GM12878 (cell line): ENCODE results near the gene TOP1. TPM values are rescaled to one million over a fixed set of nuclear protein-coding genes. Genes with fewer than 3 reads are reported as not detected.
A peak's percentile ranks its signal among the peaks of the same experiment; 100 is the strongest.

Source experiments
- ATAC-seq: fragments of 200-7000 bp; cut with Tn5 transposase; 3 replicates; pipeline ENCODE4 v1.9.1; 2020; ENCODE audit warnings: mild to moderate bottlenecking, moderate library complexity
- BruUV-seq: library from RNA; stranded (reverse); fragments of 400-500 nt; replicated peaks from 2 replicates; lab custom pipeline; 2021; lab: Mats Ljungman, UMichigan
- CTCF ChIA-PET: fragments of 300-600 bp; sonication (Branson Sonifier 250); formaldehyde crosslinking; extraction: SDS; loops from one replicate; lab custom pipeline; 2021; ENCODE audit warnings: inconsistent platforms; lab: Yijun Ruan, JAX
- POLR2A ChIA-PET: fragments of 350-600 bp; formaldehyde crosslinking; extraction: SDS; loops from one replicate; lab custom pipeline; 2021; ENCODE audit warnings: inconsistent platforms; lab: Charles Lee
- RAD21 ChIA-PET: fragments of 300-600 bp; sonication (Branson Sonifier 250); formaldehyde crosslinking; loops from one replicate; lab custom pipeline; 2023; ENCODE audit warnings: antibody characterized with exemption; ENCODE audit not compliant: unreplicated experiment; lab: Charles Lee
- SMC1A ChIA-PET: fragments of 300-600 bp; sonication (Branson Sonifier 250); formaldehyde crosslinking; loops from one replicate; lab custom pipeline; 2023; ENCODE audit not compliant: unreplicated experiment, uncharacterized antibody; lab: Charles Lee
- DNase-seq: peaks from one replicate; pipeline ENCODE4 v3.0.0-alpha.2; 2011; ENCODE audit warnings: low read depth, low spot score
- FAIRE-seq: peaks from 3 replicates; lab custom pipeline; 2011; peaks lifted over from hg19 to GRCh38; lab: Jason Lieb, UNC
- H2AFZ ChIP-seq: 2 replicates; pipeline ENCODE4 v1.6.0; 2011; ENCODE audit warnings: low read depth, low read length, control low read depth; ENCODE audit not compliant: control insufficient read depth
- H3K27ac ChIP-seq: 2 replicates; pipeline ENCODE4 v1.5.1; 2011; ENCODE audit warnings: control low read depth; ENCODE audit not compliant: control insufficient read depth, insufficient read depth
- H3K27me3 ChIP-seq, 2 experiments: replicated peaks in 1 of 2; 2 replicates each; pipeline versions ENCODE4 v1.6.0 to v1.6.1; 2011; ENCODE audit warnings: low read length in 1 of 2; ENCODE audit not compliant: control insufficient read depth in 2 of 2, insufficient read depth in 2 of 2
- H3K36me3 ChIP-seq, 2 experiments: 2 replicates each; pipeline ENCODE4 v1.5.1; 2011; ENCODE audit warnings: low read length in 1 of 2; ENCODE audit not compliant: control insufficient read depth in 2 of 2, insufficient read depth in 2 of 2
- H3K4me1 ChIP-seq: 2 replicates; pipeline ENCODE4 v1.6.1; 2011; ENCODE audit warnings: mild to moderate bottlenecking, low read length, moderate library complexity, mixed read lengths; ENCODE audit not compliant: control insufficient read depth, insufficient read depth
- H3K4me2 ChIP-seq: 2 replicates; pipeline ENCODE4 v1.6.0; 2011; ENCODE audit warnings: control low read depth; ENCODE audit not compliant: control insufficient read depth, insufficient read depth
- H3K4me3 ChIP-seq: fragments of 200-600 bp; sonication (generic); 2 replicates; pipeline ENCODE4 v1.5.1; 2016
- H3K79me2 ChIP-seq: 2 replicates; pipeline ENCODE4 v1.6.0; 2011; ENCODE audit warnings: low read length; ENCODE audit not compliant: control insufficient read depth, insufficient read depth
- H3K9ac ChIP-seq: 2 replicates; pipeline ENCODE4 v1.8.0; 2011; ENCODE audit warnings: low read length, control low read depth, mixed read lengths; ENCODE audit not compliant: control insufficient read depth, insufficient read depth
- H3K9me3 ChIP-seq: replicated peaks from 3 replicates; pipeline ENCODE4 v1.5.1; 2011; ENCODE audit warnings: mild to moderate bottlenecking, low read length; ENCODE audit not compliant: control insufficient read depth, insufficient read depth
- H4K20me1 ChIP-seq: 2 replicates; pipeline ENCODE4 v1.6.0; 2011; ENCODE audit not compliant: control insufficient read depth, insufficient read depth
- ASH2L ChIP-seq: fragments of 300-600, 200-600 bp; sonication (generic); IDR thresholded peaks from 2 replicates; pipeline ENCODE4 v1.6.1; 2017; ENCODE audit warnings: low read depth, mild to moderate bottlenecking, borderline replicate concordance
- CREB1 ChIP-seq: IDR thresholded peaks from 2 replicates; pipeline ENCODE4 v1.6.1; 2012; ENCODE audit warnings: low read depth, mild to moderate bottlenecking, inconsistent platforms
- CREM ChIP-seq: IDR thresholded peaks from 2 replicates; pipeline ENCODE4 v1.6.1; 2014; ENCODE audit warnings: antibody characterized with exemption, low read depth
- GABPA ChIP-seq: IDR thresholded peaks from 2 replicates; pipeline ENCODE4 v1.6.1; 2014; ENCODE audit warnings: antibody characterized with exemption, low read depth, mild to moderate bottlenecking, inconsistent platforms
- HDGF ChIP-seq: fragments of 450-650 bp; IDR thresholded peaks from 2 replicates; pipeline ENCODE4 v1.6.1; 2016; ENCODE audit warnings: antibody characterized with exemption
- JUNB ChIP-seq: IDR thresholded peaks from 2 replicates; pipeline ENCODE4 v1.6.1; 2016; ENCODE audit warnings: antibody characterized with exemption, mild to moderate bottlenecking
- KLF5 ChIP-seq: fragments of 450-650 bp; IDR thresholded peaks from 2 replicates; pipeline ENCODE4 v1.6.1; 2014; ENCODE audit warnings: mild to moderate bottlenecking; ENCODE audit not compliant: partially characterized antibody
- MTA2 ChIP-seq: fragments of 450-650 bp; IDR thresholded peaks from 2 replicates; pipeline ENCODE4 v1.6.1; 2016; ENCODE audit warnings: low read depth, mild to moderate bottlenecking, moderate library complexity
- RAD21 ChIP-seq: IDR thresholded peaks from 2 replicates; pipeline ENCODE4 v1.6.1; 2011; ENCODE audit warnings: mild to moderate bottlenecking, low read depth, low read length, moderate library complexity; ENCODE audit not compliant: insufficient read depth
- RAD51 ChIP-seq: fragments of 450-650 bp; IDR thresholded peaks from 2 replicates; pipeline ENCODE4 v1.6.1; 2016; ENCODE audit warnings: moderate library complexity, mild to moderate bottlenecking, inconsistent platforms
- TBL1XR1 ChIP-seq: IDR thresholded peaks from 2 replicates; pipeline ENCODE4 v1.6.1; 2012; ENCODE audit warnings: low read depth, low read length, improper control_type of control experiment
- ZNF622 ChIP-seq: fragments of 450-650 bp; IDR thresholded peaks from 2 replicates; pipeline ENCODE4 v1.6.1; 2017; ENCODE audit warnings: mild to moderate bottlenecking, inconsistent platforms
- WGBS: methylation state at CpG from one replicate; pipeline ENCODE4 v1.1.6; 2016; ENCODE audit warnings: low lambda C conversion rate; ENCODE audit not compliant: insufficient replicate concordance, insufficient coverage; ENCODE audit errors: missing lambda C conversion rate; 5-methylcytosine and 5-hydroxymethylcytosine counted together
- in situ Hi-C: fragments of 300-500 bp; cut with MboI; formaldehyde crosslinking; loops from 9 replicates; pipeline ENCODE4 v1.14.3; 2018; ENCODE audit warnings: mixed read lengths
- intact Hi-C: fragments of 100-400 bp; cut with micrococcal nuclease; formaldehyde crosslinking; loops from one replicate; pipeline ENCODE4 v1.14.2; 2022; ENCODE audit not compliant: unreplicated experiment
- polyA plus RNA-seq, 11 experiments: library from polyadenylated mRNA; depleted of rRNA in 4 of 11; unstranded in 6 of 11; stranded (reverse) in 5 of 11; fragments of >200 nt; fragmentation: Nextera tagmentation in 4 of 11; fragmentation: Illumina TruSeq in 1 of 11; extraction: Ambion mirVana in 4 of 11; extraction: Trizol in 1 of 11; gene quantifications; 1 replicate in 1 of 11; 2 replicates in 10 of 11; pipeline versions ENCODE4 v1.2.1 to v1.2.3, GENCODE V29; 2011 to 2016; ENCODE audit warnings: inconsistent platforms in 2 of 11, missing spikeins in 2 of 11, low read depth in 1 of 11
- total RNA-seq, 4 experiments: library from RNA; depleted of rRNA in 3 of 4; stranded (reverse); fragments of >200 nt in 3 of 4; fragmentation: Illumina TruSeq in 1 of 4; extraction: Trizol in 1 of 4; gene quantifications; 2 replicates each; pipeline versions ENCODE4 v1.2.1 to v1.2.3, GENCODE V29; 2013 to 2021
- TF ChIP-seq, protein P1 (sequence below): fragments of 450-650 bp; IDR thresholded peaks from 2 replicates; pipeline ENCODE4 v1.6.1; 2018; ENCODE audit warnings: mild to moderate bottlenecking, low read depth, moderate library complexity; ENCODE audit not compliant: partially characterized antibody
- TF ChIP-seq, protein P2 (sequence below): IDR thresholded peaks from 2 replicates; pipeline ENCODE4 v1.6.1; 2012; ENCODE audit warnings: low read depth, low read length, improper control_type of control experiment
- TF ChIP-seq, protein P3 (sequence below): IDR thresholded peaks from 2 replicates; pipeline ENCODE4 v1.6.1; 2012; ENCODE audit warnings: low read length, inconsistent platforms
- TF ChIP-seq, protein P4 (sequence below): IDR thresholded peaks from 2 replicates; pipeline ENCODE4 v1.6.1; 2011; ENCODE audit warnings: borderline replicate concordance, low read depth, mild to moderate bottlenecking, moderate library complexity, low read length; ENCODE audit not compliant: insufficient read depth, poor library complexity, severe bottlenecking

The TOP1 gene
- total and polyA plus RNA-seq, 10 of the 15 experiments (the other 5 are each of a cell fraction or from before 2014, with no cell fraction given): 21.5 to 128 (median 47.3) TPM

DNA sequence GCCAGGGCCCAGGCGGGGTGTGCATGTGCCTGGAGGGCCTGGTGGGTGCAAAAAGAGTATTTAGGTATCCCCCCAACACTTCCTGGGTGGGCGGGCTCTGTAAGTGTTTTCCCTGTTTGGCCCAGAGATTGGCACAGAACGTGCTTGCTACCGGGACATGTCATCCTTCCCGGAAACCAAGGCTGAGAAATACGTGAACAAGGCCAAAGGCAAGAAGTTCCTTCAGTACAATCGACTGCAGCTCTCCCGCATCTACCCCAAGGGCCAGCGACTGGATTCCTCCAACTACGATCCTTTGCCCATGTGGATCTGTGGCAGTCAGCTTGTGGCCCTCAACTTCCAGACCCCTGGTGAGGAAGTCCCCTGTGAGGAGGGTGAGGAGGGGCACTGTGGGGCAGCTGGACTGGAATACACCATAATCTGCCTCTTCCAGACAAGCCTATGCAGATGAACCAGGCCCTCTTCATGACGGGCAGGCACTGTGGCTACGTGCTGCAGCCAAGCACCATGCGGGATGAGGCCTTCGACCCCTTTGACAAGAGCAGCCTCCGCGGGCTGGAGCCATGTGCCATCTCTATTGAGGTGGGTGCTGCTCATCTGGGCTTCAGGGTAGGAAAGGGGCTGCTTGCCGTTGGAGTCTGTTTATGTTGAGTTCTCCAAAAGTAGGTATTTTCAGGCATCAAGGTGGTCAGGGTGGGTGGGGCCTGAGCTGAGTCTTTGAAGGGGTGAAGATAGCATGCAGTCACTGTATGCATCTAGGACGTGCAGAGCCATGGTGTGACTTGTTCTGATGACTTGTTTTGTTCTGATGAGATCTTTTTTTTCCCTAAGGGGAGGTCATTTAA is 143.9 kb downstream of the TOP1 start:
- ChIA-PET RAD21 (interaction anchor here (0.6 to 2.2 kb wide), 14 partner anchors 12 to 203 kb away, joined by 3 to 25 read pairs (median 5); partner anchors contain the start of gene LPIN3), CTCF (interaction anchor here (0.6 to 3.7 kb wide), 31 partner anchors 9 to 238 kb away, joined by 3 to 52 read pairs (median 4); partner anchors contain the start of genes LPIN3 and PLCG1), SMC1A (interaction anchor here (0.6 to 4.4 kb wide), 13 partner anchors 15 to 172 kb away, joined by 3 to 29 read pairs (median 5); partner anchors contain the start of genes LPIN3 and PLCG1), POLR2A (interaction anchor here (1.0 to 1.1 kb wide), 3 partner anchors 37 to 204 kb away, joined by 3 to 4 read pairs (median 3); no protein-coding TSS in a partner anchor)
- Histone ChIP-seq H3K9ac (no peak overlapping the region), H3K36me3 (peaks cover 42 to 51% of the 10 kb centered on the region in 2 experiments; a peak in 3 of 4 replicates), H3K4me2 (no peak overlapping the region), H4K20me1 (peaks cover 3% of the 10 kb centered on the region; the same call in 1 of the 2 replicates), H3K4me3 (no peak overlapping the region), H3K79me2 (no peaks in the 10 kb centered on the region), H3K4me1 (peaks cover 7% of the 10 kb centered on the region), H2AFZ (no peak overlapping the region), H3K27me3 (no peaks in the 10 kb centered on the region), H3K9me3 (no peaks in the 10 kb centered on the region), H3K27ac (no peak overlapping the region)
- ATAC-seq (peak; percentile 30), DNase-seq (no peak), FAIRE-seq (no peak)
- BruUV-seq: no TSS peak
- TF ChIP-seq CREB1 (no peak), TBL1XR1 (no peak), GABPA (no peak), CREM (no peak), HDGF (no peak), KLF5 (no peak), ASH2L (no peak), ZNF622 (no peak), JUNB (no peak), MTA2 (no peak), RAD21 (no peak), RAD51 (no peak)
- TF ChIP-seq, protein P1, sequence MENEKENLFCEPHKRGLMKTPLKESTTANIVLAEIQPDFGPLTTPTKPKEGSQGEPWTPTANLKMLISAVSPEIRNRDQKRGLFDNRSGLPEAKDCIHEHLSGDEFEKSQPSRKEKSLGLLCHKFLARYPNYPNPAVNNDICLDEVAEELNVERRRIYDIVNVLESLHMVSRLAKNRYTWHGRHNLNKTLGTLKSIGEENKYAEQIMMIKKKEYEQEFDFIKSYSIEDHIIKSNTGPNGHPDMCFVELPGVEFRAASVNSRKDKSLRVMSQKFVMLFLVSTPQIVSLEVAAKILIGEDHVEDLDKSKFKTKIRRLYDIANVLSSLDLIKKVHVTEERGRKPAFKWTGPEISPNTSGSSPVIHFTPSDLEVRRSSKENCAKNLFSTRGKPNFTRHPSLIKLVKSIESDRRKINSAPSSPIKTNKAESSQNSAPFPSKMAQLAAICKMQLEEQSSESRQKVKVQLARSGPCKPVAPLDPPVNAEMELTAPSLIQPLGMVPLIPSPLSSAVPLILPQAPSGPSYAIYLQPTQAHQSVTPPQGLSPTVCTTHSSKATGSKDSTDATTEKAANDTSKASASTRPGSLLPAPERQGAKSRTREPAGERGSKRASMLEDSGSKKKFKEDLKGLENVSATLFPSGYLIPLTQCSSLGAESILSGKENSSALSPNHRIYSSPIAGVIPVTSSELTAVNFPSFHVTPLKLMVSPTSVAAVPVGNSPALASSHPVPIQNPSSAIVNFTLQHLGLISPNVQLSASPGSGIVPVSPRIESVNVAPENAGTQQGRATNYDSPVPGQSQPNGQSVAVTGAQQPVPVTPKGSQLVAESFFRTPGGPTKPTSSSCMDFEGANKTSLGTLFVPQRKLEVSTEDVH: no peak
- TF ChIP-seq, protein P2, sequence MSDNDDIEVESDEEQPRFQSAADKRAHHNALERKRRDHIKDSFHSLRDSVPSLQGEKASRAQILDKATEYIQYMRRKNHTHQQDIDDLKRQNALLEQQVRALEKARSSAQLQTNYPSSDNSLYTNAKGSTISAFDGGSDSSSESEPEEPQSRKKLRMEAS: no peak
- TF ChIP-seq, protein P3, sequence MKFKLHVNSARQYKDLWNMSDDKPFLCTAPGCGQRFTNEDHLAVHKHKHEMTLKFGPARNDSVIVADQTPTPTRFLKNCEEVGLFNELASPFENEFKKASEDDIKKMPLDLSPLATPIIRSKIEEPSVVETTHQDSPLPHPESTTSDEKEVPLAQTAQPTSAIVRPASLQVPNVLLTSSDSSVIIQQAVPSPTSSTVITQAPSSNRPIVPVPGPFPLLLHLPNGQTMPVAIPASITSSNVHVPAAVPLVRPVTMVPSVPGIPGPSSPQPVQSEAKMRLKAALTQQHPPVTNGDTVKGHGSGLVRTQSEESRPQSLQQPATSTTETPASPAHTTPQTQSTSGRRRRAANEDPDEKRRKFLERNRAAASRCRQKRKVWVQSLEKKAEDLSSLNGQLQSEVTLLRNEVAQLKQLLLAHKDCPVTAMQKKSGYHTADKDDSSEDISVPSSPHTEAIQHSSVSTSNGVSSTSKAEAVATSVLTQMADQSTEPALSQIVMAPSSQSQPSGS: no peak
- TF ChIP-seq, protein P4, sequence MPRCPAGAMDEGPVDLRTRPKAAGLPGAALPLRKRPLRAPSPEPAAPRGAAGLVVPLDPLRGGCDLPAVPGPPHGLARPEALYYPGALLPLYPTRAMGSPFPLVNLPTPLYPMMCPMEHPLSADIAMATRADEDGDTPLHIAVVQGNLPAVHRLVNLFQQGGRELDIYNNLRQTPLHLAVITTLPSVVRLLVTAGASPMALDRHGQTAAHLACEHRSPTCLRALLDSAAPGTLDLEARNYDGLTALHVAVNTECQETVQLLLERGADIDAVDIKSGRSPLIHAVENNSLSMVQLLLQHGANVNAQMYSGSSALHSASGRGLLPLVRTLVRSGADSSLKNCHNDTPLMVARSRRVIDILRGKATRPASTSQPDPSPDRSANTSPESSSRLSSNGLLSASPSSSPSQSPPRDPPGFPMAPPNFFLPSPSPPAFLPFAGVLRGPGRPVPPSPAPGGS: no peak
- in situ Hi-C loops: loop anchor here (5.0 kb wide), 2 partner anchors 60 to 170 kb away; partner anchors contain the start of gene LPIN3
- intact Hi-C loops: loop anchor here (1.0 to 2.0 kb wide), 3 partner anchors 60 to 204 kb away; partner anchors contain the start of gene LPIN3
- 93% methylated on average over 18 of the region's 18 CpGs for WGBS
